Bronchial epithelial cell (primary cell): ENCODE measurements around the gene TATDN2. TPM values are rescaled to one million over a fixed set of nuclear protein-coding genes. Genes with fewer than 3 reads are reported as not detected.
A peak's percentile ranks its signal among the peaks of the same experiment; 100 is the strongest.

ENCODE experiments used
- DNase-seq: peaks from one replicate; pipeline ENCODE4 v3.0.0-alpha.2; 2010; ENCODE audit warnings: low read depth
- FAIRE-seq: peaks from 2 replicates; lab custom pipeline; 2011; peaks lifted over from hg19 to GRCh38; lab: Jason Lieb, UNC
- H3K27me3 ChIP-seq: 2 replicates; pipeline ENCODE4 v1.5.1; 2011; ENCODE audit warnings: low read length; ENCODE audit not compliant: control insufficient read depth, insufficient read depth
- H3K36me3 ChIP-seq: 2 replicates; pipeline ENCODE4 v1.5.1; 2011; ENCODE audit warnings: low read length; ENCODE audit not compliant: control insufficient read depth, insufficient read depth
- H3K4me3 ChIP-seq: 2 replicates; pipeline ENCODE4 v1.5.1; 2011; ENCODE audit warnings: mild to moderate bottlenecking, low read depth, low read length, control low read depth
- CTCF ChIP-seq: IDR thresholded peaks from 2 replicates; pipeline ENCODE4 v1.5.1; 2011; ENCODE audit warnings: mild to moderate bottlenecking, moderate library complexity, low read length, control low read depth, inconsistent platforms; ENCODE audit not compliant: insufficient read depth, severe bottlenecking
- total RNA-seq: library from RNA; depleted of rRNA; stranded (reverse); fragments of >200 nt; gene quantifications from 2 replicates; pipeline ENCODE4 v1.2.1, GENCODE V29; 2014

Gene TATDN2
- 7.9 and 8.2 TPM in 2 replicates for total RNA-seq

- FAIRE-seq (no peak), DNase-seq (peak; percentile 95)
- TF ChIP-seq CTCF, result no peak
- peak within 1 kb of the TSS; percentile 68 for H3K4me3 ChIP-seq
- H3K27me3 ChIP-seq, result no peaks in the 10 kb centered on the region
- peaks cover 4% of the 10 kb centered on the region for H3K36me3 ChIP-seq
These were observed at the start of gene TATDN2 for GRCh38 chr3:10248184-10248983. Gene TATDN2, plus strand, starts transcription at chr3:10248459. Its CDS starts 742 bp downstream, at chr3:10249201.

GRCh38 chr3:10198761-10199649 lies 49.3 kb upstream of the TATDN2 start:
- H3K4me3 ChIP-seq, result no peak overlapping the region
- DNase-seq (peak; percentile 95), FAIRE-seq (no peak)
- no peaks in the 10 kb centered on the region for H3K36me3 ChIP-seq
- no peaks in the 10 kb centered on the region for H3K27me3 ChIP-seq
- no peak for TF ChIP-seq CTCF

GRCh38 chr3:10204921-10205320 lies 43.3 kb upstream of the TATDN2 start:
- Histone ChIP-seq H3K4me3 (no peak overlapping the region), H3K36me3 (no peaks in the 10 kb centered on the region), H3K27me3 (no peaks in the 10 kb centered on the region)
- no peak for FAIRE-seq
- DNase-seq, result no peak
- TF ChIP-seq CTCF, result no peak

GRCh38 chr3:10205451-10206165 lies 42.7 kb upstream of the TATDN2 start:
- Histone ChIP-seq H3K36me3 (no peaks in the 10 kb centered on the region), H3K27me3 (no peaks in the 10 kb centered on the region), H3K4me3 (no peak overlapping the region)
- FAIRE-seq, result no peak
- DNase-seq, result peak; percentile 95
- TF ChIP-seq CTCF, result no peak

- no peak overlapping the region for H3K4me3 ChIP-seq
- TF ChIP-seq CTCF, result no peak
- DNase-seq, result no peak
- H3K36me3 ChIP-seq, result no peaks in the 10 kb centered on the region
- FAIRE-seq, result no peak
- no peaks in the 10 kb centered on the region for H3K27me3 ChIP-seq
These were observed 42.1 kb upstream of the TATDN2 start for GRCh38 chr3:10206166-10206511.
